Renal pelvis (tissue), 4 donors: ENCODE measurements around the gene DAPK3. TPM values are rescaled to one million over a fixed set of nuclear protein-coding genes. Genes with fewer than 3 reads are reported as not detected.
"Not testable (repeated sequence)": the region's sequence is repeated elsewhere in the genome, so short reads cannot be mapped to it uniquely, and the experiment has no call there.

Experiments
- DNase-seq: peaks from one replicate; pipeline ENCODE4 v3.0.0-alpha.2; 2013
- polyA plus RNA-seq, 3 donors: library from polyadenylated mRNA; unstranded; fragments of 120-200 nt; gene quantifications; one replicate each; pipeline ENCODE4 v1.2.1, GENCODE V29; 2013; ENCODE audit not compliant: insufficient read length in 3 of 3

DAPK3 gene
- polyA plus RNA-seq, 3 donors = 45.2 to 50.0 (median 49.5) TPM

DNA sequence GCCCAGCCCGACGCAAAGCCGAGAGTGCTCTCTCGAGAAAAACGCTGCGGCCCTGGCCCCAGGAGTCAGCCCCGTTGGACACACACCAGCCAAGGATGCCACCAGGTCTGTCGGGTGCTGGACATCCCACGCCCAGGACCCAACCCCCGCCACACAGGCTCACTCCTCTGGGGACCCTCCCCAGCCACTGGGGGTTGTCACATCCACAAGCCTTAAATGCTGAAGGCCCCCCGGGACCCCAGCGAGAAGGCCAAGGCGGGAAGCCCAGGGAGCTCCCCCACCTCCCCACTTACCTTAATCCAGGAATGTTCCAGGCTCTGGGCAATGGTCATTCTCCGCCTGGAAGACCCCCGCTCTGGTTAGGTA, 11.2 kb downstream of the DAPK3 start:
- no peak for DNase-seq

DNA sequence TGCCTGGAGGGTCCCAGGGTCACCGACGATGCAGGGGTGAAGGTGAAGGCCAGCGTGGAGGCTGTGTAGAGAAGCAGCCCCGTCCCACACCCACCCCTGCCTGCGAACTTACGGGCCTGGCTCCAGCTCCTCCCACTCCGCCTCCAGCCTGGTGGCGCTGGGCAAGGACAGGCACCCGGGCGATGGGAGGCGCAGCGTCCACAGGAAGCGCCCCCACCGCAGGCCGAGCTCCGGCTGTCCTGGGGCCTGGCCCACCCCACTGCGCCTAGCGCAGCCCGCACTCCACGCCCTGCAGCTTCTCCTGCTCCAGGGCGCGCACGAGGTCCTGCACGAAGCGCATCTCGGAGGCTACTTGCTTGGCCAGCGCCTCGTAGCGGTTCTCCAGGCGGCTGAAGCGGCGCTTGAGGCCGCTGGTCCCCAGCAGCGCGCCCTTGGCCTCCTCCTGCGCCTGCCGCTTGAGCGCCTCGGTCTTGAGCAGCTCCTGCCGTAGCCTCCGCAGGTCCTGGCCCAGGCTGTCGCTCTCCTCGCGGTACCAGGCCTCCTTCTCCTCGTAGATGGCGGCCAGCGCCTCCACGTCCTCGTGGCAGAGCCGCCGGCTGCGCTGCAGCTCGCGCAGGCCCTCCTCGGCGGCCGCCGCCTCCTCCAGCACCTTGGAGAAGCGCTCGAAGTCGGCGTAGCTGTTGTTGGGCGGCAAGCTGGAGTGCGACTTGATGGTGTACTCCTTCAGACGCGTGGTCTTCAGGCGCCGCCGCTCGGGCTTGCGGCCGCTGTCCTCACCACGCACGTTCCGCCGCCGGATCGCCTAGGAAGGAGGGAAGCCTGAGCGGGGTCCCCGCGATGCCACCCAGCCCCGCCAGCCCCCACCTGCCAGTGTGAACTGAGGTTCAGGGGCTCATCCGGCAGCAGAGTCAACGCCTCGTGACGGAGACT, 11.8 kb downstream of the DAPK3 start:
- DNase-seq = no peak

DNA sequence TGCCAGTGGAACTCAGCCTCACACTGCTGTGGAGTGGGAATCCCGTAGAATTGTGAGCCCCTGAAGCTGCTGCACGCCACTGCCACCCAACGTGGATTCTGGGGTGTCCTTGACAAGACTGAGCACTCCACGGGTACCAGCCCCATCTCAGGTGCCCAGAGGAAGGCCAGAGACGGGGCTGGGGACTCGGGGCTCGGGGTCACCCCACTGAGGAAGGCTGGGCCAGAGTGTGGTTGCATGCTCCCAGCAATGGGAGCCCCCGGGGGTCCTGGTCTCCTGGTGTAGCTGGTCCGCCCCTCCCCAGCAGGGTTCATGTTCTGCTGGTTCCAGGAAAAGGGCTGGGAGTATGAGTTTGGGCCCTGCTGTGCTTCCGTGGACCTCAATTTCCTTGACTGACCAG, 15.2 kb downstream of the DAPK3 start:
- DNase-seq = no peak

DNA sequence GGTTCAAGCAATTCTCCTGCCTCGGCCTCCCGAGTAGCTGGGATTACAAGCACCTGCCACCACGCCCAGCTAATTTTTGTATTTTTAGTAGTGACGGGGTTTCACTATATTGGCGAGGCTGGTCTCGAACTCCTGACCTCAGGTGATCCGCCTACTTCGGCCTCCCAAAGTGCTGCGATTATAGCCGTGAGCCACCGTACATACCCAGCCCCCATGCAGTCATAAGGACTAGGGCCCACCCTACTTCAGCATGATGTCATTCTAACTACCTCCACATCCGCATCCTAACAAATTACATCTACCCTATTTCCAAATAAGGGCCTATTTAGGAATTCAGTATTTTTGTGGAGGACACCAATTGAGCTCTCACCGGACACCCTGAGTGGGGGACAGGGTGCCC, 15.6 kb downstream of the DAPK3 start:
- DNase-seq = not testable (repeated sequence)

DNA sequence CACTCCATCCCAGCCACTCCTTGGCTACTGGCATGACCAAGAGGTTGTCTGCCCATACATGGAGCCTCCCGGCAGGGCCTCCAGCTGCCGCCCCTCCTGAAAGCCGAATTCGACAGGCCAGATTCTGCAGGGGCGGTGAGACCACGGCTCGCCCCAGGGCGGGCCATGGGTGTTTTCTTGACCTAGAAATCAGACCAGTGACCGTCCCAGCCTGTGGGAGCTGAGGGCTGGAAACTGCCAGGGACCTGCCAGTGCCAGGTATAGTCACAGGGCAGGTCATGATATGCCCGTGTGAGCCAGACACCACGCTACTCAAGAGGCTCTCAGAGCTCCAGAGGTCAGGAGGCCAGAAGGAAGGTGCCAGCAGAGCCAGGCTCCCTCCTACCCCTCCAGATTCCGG, 16.8 kb downstream of the DAPK3 start:
- no peak for DNase-seq

DNA sequence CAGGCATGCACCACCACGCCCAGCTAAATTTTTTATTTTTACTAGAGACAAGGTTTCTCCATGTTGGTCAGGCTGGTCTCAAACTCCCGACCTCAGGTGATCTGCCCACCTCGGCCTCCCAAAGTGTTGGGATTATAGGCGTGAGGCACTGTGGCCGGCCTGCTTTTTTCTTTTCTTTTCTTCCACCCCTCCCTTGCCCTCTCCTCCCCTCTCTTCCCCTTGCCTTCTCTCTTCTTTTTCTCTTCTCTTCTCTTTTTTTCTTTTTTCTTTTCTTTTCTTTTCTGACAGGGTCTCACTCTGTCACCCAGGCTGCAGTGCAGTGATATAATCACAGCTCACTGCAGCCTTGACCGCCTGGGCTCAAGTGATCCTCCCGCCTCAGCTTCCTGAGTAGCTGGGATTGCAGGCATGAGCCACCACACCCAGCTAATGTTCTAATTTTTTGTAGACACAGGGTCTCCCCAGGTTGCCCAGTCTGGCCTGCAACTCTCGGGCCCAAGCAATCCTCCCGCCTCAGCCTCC, 18.1 kb downstream of the DAPK3 start:
- not testable (repeated sequence) for DNase-seq

DNA sequence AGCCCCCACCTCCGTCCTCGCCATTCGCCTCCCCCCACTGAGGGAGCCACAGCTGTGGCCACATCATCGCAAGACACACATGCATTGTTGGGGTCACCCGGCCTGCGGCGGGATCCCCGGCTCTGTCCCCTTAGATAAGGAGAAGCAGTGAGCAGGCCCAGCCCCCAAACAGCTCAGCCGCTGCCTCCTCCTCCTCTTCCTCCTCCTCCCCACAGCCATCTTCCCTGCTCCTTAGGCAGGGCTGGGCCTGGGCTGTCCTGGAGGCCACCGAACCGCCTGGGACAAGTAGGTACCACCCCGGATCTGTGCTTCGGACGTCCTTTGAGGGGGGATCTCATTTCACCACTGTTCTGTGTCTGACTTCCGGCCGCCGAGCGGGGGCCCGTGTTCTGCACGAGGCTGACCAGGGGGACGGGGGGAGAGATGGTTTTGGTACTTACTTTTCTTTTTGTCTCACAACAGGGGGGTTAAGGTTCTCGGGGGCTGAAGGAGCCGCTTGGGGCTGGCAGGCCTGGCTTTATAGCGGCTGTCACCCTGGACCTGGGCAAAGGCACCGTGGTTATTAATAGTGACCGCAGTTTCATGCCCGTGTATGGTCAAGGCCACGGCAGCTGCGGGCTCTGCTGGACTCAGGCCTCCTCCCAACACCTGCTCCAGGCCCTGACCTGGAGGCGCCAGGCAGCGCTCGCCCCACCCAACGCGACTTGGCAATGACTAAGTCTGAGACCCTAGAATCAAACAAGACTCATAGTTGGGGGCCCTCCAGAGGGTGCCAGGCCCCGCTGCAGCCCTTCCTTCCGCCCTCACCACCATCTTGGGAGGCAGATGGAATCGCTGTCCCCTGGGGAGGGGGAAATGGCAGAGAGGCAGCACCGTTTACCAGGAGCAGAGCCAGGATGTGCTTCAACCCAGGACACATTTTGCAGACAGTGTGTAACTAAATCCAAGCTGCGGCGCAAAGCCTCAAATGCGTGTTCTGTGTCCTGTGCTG, 19.7 kb downstream of the DAPK3 start:
- DNase-seq = no peak

DNA sequence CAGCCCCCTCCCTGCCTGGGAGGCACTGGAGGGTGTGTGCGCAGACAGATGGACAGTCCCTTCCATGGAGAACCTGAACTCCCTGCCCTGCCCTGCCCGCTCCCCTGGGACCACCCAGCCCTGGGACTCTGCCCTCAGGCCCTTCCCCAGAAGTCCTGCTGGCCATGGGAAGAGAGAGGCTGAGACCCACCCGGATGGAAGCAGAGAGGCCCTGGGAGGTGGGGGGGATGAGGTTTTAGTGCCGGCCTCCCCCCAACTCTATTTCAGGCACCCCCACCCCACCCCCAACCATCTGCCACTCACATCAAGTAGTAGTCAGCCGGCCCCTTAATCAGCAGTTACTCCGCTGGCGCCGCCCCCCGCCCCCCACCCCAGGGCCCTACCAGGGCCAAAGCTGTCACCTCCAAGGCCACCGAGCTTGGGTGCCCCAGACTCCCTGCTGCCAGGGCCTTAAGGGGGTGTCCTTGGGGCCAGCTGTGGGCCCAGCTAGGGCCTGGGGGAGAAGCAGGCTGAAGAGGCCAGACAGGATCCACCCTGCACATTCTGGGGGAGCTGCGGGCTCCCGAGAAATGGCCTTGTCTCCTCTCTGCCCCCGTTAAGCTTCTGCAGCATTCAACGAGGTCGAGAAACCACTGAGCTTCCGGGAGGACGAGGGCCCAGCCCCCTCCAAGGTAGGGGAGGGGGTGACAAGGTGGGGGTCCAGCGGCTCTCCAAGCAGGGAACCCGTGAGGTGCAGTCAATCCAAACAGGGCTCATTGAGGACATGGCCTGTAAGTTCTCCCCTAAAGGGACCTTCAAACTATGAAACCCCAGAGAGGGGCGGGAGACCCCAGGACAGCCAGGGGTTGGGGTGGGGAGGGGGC, 20.7 kb downstream of the DAPK3 start:
- no peak for DNase-seq

DNA sequence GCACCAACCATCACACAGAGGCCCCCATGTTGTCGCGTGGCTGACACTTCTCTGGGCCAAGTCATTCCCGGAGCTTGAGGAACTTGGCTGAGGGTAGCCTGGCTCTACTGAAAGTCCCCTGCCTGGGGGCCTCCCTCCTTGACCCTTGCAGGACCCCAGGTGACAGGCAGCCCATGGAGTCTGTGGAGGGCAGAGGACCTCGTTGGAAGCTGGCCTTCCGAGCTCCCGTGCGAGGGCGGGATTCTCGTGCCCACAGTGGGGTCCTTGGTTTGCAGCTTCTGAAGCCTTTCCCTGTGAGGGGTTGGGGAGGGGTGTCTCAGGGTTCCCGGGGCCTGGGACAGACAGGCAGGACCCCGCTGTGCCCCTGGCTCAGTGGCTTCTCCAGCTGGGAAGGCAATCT, 21.6 kb downstream of the DAPK3 start:
- no peak for DNase-seq

DNA sequence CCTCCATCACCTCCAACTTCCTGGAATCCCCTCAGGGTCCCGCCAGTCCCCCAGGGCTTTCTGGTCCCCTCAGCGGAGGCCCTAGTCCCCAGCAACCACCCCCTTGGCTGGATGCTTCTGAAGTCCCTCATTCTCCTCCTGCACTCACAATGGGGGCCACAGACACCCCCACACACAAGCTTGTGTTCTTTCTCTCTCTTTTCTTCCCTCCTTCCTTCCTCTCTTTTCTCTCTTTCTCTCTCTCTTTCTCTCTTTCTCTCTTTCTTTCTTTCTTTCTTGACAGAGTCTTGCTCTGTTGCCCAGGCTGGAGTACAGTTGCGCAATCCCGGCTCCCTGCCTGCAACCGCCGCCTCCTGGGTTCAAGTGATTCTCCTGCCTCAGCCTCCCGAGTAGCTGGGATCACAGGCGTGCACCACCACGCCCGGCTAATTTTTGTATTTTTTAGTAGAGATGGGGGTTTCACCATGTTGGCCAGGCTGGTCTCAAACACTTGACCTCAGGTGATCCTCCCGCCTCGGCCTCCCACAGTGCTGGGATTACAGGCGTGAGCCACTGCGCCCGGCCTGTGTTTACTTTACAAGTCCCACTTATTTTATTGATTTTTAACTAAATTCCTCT, 23.5 kb downstream of the DAPK3 start:
- not testable (repeated sequence) for DNase-seq

DNA sequence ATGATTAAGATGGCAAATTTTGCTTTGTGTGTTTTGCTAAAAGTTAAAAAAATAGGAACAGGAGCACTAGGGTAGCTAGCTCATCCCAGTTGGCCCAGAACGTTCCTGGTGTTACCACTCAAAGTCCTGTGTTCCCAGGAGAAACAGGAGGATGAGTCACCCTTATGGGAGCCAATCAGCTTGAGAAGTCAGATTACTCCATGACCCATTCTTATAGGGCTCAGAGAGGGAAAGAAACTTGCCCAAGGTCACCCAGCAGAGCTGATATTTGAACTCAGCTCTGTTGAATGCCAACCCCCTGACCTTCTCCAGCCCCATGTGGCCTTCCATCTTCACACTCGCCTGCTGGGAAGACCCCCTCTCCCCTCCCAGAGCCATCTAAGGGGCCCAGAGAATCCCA, 25.1 kb downstream of the DAPK3 start:
- no peak for DNase-seq

DNA sequence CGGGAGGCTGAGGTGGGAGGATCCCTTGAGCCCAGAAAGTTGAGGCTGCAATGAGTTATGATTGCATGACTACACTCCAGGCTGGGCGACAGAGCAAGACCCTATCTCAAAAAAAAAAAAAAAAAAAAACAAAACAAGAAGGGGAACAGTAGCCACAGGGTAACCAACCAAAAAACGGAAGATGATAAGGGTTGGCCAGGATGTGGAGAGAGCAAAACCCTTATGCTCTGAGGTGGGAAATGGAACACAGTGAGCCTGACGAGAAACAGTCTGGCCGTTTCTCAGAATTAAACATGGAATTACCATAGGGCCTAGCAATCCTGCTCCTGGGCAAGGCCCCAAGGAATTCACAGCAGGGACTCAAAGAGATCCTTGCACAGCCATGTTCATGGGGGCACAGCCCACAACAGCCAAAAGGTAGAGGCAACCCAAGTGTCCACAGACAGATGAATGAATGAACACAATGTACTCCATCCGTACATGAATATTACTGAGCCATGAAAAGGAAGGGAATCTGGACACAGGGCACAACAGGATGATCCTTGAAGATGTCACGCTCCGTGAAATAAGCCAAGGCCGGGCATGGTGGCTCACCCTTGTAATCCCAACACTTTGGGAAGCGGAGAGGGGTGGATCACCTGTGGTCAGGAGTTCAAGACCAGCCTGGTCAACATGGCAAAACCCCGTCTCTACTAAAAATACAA, 26.7 kb downstream of the DAPK3 start:
- no peak for DNase-seq

DNA sequence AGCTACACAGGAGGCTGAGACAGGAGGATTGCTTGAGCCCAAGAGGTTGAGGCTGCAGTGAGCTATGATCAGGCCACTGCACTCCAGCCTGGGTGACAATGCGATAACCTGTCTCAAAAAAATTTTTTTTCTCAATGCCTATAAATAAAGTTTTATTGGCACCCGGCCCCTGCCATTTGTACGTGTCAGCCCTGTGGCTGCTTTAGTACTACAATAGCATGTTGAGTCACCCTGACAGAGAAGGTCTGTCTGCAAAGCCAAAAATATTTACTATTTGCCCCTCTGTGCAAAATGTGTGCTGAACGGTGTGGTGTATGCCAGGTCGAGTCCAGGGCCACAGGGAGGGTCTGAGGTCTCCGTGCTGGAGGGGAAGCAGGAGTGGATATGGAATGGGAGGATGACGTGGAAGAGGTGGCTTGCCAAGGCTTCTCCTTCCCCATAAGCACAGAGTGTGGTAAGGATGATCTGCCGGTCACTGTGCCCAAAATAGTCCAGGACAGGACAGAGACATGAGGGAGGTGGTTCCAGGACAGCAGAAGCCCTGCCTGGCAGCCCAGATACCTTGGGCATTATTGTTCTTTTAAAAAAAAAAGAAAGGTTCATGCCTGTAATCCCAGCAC, 28.0 kb downstream of the DAPK3 start:
- no peak for DNase-seq

DNA sequence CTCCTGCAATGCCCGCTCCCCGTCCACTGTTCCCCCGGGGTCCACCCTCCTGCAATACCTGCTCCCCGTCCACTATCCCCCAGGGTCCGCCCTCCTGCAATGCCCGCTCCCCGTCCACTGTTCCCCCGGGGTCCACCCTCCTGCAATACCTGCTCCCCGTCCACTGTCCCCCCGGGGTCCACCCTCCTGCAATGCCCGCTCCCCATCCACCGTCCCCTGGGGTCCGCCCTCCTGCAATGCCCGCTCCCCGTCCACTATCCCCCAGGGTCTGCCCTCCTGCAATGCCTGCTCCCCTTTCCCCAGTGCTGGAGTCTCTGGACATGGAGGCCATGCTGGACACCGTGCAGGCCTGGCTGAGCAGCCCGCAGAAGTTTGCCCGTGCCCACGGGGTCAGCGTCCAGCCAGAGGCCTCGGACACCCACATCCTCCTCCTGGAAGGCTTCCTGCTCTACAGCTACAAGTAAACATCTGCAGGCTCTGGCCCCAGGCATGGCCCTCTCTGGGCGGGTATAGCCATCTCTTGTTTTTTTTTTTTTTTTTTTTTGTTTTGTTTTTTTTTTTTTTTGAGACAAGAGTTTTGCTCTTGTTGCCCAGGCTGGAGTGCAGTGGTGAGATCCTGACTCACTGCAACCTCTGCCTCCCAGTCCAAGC, 32.5 kb downstream of the DAPK3 start:
- not testable (repeated sequence) for DNase-seq

DNA sequence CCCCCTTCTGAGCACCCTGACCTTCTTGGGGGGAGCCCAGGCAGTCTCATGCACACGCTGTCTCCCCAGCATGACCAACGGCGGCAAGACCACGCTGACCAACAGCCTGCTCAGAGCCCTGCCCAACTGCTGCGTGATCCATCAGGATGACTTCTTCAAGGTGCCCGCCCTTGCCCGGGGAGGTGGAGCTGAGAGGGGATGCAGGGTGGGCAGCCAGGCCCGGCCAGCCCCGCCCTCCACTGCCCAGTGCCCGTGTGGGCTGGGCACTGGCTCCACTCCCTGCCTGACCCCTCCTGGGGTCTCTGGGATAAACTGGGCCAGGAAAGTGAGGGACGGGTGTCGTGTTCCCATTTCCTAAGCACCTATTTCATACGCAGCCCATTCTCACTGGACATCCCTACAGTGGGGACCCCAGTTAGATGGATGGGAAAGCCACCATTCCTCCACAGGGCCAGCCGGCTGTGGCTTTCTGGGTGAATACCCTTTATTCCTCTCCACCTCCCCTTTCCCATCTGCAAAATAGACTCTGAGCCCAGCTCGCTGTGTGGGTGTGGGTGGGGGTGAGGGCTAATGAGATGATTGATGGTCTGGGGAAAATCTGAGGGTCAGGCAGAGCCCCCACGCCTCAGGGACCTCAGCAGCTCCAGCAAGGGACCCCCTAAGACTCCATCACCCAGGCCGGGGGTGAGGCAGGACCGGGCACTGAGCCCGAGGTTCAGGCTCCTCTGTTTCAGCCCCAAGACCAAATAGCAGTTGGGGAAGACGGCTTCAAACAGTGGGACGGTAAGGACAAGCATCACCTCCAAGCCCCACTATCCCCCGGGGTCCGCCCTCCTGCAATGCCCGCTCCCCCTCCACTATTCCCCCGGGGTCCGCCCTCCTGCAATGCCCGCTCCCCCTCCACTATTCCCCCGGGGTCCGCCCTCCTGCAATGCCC, 34.1 kb downstream of the DAPK3 start:
- no peak for DNase-seq

DNA sequence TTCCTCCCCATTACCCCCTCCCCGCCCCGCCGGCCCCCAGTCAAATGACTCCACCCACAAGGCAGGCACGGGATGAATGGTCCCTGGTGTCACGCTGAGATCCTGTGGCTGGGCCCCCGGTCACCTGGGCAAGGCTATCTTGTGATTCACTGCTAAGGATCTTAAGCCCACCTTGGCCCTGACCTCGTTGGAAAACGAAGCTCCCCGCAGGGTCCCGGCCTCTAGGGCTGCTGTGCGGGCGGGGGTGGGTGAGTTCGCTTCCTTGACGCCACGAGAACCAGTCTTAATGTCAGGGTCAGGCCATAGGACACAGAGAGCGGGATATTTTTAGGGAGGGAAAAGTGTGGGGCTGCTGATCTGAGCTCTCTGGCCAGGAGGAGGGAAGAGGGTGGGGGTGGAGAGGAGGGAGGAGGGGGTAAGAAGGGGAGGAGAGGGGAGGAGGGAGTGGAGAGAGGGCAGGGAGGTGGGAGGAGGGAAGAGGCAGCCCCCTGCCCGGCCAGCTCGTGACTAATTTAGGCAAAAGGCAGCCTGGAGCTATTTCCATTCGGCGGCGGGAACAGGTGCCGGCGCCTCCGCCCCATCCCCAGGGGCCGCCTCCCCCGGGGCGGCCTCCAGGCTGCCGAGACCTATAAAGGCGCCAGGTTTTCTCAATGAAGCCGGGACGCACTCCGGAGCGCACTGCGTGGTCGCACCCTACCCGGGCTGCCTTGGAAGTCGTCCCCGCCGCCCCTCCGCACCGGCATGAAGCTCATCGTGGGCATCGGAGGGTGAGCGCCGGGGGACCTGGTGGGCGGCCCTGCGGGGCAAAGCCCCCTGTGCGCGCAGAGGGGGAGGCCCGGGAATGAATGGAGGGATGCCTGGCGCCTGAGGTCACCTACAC, 37.7 kb downstream of the DAPK3 start, which contains the start of gene NMRK2:
Gene NMRK2, plus strand, starts transcription at position 139 of the 880 bp plus-strand sequence. Its CDS starts 603 bp downstream, at position 742.
- no peak for DNase-seq

DNA sequence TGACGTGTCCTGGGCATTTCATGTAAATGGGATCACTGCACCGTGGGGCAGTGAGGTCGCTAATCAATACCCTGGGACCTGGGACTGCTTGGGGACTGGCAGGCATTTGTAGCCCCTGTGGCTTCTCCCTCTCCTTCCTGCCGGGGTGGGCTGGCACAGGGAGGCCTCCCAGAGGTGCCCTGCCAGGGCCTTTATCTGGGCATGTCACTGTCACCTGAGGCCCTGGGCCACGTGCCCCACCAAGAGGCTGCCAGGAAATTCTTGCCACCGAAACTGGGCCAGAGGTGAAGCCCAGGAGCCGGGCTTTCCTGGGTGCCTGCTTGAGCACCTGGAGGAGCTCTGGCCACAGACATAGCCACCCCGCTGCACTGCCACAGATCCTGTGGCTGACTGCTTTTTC, 39.9 kb downstream of the DAPK3 start:
- no peak for DNase-seq
